Cerebellar nuclear complex (tissue), 1 donor: Measurements from ENCODE around the gene ZCCHC7.
"Not testable (repeated sequence)": the region's sequence is repeated elsewhere in the genome, so short reads cannot be mapped to it uniquely, and the experiment has no call there.

Experiments used
- DNase-seq, 2 experiments: peaks; one replicate each; lab custom pipeline; 2025; lab: John Stamatoyannopoulos, UW

ZCCHC7 gene

GRCh38 chr9:37174247-37174646 lies 53.9 kb downstream of the ZCCHC7 start:
- DNase-seq = no peak

GRCh38 chr9:37178742-37179141 lies 58.4 kb downstream of the ZCCHC7 start:
- DNase-seq = no peak

- no peak for DNase-seq
Measured at GRCh38 chr9:37179576-37179975, 59.2 kb downstream of the ZCCHC7 start.

GRCh38 chr9:37180138-37180537 lies 59.8 kb downstream of the ZCCHC7 start:
- no peak for DNase-seq

- DNase-seq = no peak
Measured at GRCh38 chr9:37182718-37183117, 62.3 kb downstream of the ZCCHC7 start.

- no peak for DNase-seq
Measured at GRCh38 chr9:37184905-37185867, 64.8 kb downstream of the ZCCHC7 start.

- DNase-seq = no peak
Measured at GRCh38 chr9:37187292-37187691, 66.9 kb downstream of the ZCCHC7 start.

- DNase-seq = no peak
Measured at GRCh38 chr9:37187713-37188439, 67.5 kb downstream of the ZCCHC7 start.

- DNase-seq = not testable (repeated sequence)
Measured at GRCh38 chr9:37190739-37191138, 70.4 kb downstream of the ZCCHC7 start.

GRCh38 chr9:37191403-37192089 lies 71.2 kb downstream of the ZCCHC7 start:
- no peak for DNase-seq

- no peak for DNase-seq
Measured at GRCh38 chr9:37192803-37193202, 72.4 kb downstream of the ZCCHC7 start.

GRCh38 chr9:37197158-37198038 lies 77.0 kb downstream of the ZCCHC7 start:
- no peak for DNase-seq

- no peak for DNase-seq
Measured at GRCh38 chr9:37198039-37198729, 77.8 kb downstream of the ZCCHC7 start.

GRCh38 chr9:37198831-37199230 lies 78.5 kb downstream of the ZCCHC7 start:
- DNase-seq = no peak

GRCh38 chr9:37200433-37201005 lies 80.1 kb downstream of the ZCCHC7 start:
- DNase-seq = no peak

- no peak for DNase-seq
Measured at GRCh38 chr9:37201581-37201980, 81.2 kb downstream of the ZCCHC7 start.

GRCh38 chr9:37202091-37202490 lies 81.7 kb downstream of the ZCCHC7 start:
- no peak for DNase-seq

GRCh38 chr9:37203456-37203855 lies 83.1 kb downstream of the ZCCHC7 start:
- not testable (repeated sequence) for DNase-seq

- DNase-seq = no peak
Measured at GRCh38 chr9:37206121-37206620, 85.8 kb downstream of the ZCCHC7 start.
